ENCODE results near the gene SCFD2.

DNA sequence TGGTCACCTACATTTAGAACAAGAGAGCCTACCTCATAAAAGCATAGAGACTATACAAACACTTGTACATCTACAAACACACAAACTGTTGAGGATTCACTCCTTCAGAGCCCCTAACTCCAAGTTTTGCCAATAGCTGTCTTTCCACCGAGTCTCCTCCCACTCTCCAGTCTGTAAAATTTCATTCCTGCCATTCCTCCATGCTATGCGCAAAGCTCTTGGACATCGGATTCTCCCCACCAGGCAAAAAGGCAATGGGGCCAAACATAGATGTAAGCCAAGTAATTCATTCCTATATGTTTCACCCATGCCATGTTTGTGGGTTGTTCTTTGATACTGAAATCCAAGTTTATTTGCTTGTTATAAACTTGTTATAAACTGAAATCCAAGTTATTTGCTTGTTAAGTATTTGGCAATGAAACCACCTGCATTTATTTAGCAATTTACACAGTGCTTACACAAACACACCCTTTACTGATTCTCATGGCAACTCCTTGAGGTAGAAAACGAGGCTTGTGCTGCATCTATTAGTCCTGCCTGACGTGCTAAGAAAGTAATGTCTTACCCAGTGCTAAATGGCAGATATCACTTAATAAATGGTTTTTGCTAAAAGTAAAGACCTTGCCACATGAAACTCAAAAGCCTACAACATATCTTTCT, 91.1 kb downstream of the SCFD2 start:
- TF ChIP-seq, protein P1, sequence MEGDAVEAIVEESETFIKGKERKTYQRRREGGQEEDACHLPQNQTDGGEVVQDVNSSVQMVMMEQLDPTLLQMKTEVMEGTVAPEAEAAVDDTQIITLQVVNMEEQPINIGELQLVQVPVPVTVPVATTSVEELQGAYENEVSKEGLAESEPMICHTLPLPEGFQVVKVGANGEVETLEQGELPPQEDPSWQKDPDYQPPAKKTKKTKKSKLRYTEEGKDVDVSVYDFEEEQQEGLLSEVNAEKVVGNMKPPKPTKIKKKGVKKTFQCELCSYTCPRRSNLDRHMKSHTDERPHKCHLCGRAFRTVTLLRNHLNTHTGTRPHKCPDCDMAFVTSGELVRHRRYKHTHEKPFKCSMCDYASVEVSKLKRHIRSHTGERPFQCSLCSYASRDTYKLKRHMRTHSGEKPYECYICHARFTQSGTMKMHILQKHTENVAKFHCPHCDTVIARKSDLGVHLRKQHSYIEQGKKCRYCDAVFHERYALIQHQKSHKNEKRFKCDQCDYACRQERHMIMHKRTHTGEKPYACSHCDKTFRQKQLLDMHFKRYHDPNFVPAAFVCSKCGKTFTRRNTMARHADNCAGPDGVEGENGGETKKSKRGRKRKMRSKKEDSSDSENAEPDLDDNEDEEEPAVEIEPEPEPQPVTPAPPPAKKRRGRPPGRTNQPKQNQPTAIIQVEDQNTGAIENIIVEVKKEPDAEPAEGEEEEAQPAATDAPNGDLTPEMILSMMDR (IDR thresholded peaks at IDR 0.05 in 2 of 3, conservative IDR thresholded peaks at IDR 0.05 in 1 of 3; ENCODE audit: control insufficient read depth in 2 of 3, extremely low read depth in 1 of 3, insufficient read depth in 1 of 3, low read depth in 3 of 3, low read length in 3 of 3), result no peak
- TF ChIP-seq BMI1 (IDR thresholded peaks at IDR 0.05; ENCODE audit: borderline replicate concordance) (no peak), SRF (IDR thresholded peaks at IDR 0.05; ENCODE audit: low read depth in 2 of 2, low read length in 2 of 2) (no peak), ETV6 (conservative IDR thresholded peaks at IDR 0.05 in 1 of 2, IDR thresholded peaks at IDR 0.05 in 1 of 2; ENCODE audit: borderline replicate concordance in 1 of 2, low read depth in 1 of 2) (no peak), EP300 (IDR thresholded peaks at IDR 0.05; ENCODE audit: borderline replicate concordance in 1 of 2, control insufficient read depth in 1 of 2, low read depth in 2 of 2, low read length in 2 of 2) (no peak), POLR2AphosphoS5 (IDR thresholded peaks at IDR 0.05; ENCODE audit: low read length) (no peak), FOS (IDR thresholded peaks at IDR 0.05; ENCODE audit: borderline replicate concordance, extremely low read depth, insufficient read length) (no peak), ASH2L (IDR thresholded peaks at IDR 0.05; ENCODE audit: borderline replicate concordance, low read depth) (no peak), TCF12 (IDR thresholded peaks at IDR 0.05; ENCODE audit: low read depth, low read length) (no peak)
- TF ChIP-seq, protein P2, sequence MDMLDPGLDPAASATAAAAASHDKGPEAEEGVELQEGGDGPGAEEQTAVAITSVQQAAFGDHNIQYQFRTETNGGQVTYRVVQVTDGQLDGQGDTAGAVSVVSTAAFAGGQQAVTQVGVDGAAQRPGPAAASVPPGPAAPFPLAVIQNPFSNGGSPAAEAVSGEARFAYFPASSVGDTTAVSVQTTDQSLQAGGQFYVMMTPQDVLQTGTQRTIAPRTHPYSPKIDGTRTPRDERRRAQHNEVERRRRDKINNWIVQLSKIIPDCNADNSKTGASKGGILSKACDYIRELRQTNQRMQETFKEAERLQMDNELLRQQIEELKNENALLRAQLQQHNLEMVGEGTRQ (IDR thresholded peaks at IDR 0.05; ENCODE audit: borderline replicate concordance, low read depth, low read length), result no peak
- TF ChIP-seq, protein P3, sequence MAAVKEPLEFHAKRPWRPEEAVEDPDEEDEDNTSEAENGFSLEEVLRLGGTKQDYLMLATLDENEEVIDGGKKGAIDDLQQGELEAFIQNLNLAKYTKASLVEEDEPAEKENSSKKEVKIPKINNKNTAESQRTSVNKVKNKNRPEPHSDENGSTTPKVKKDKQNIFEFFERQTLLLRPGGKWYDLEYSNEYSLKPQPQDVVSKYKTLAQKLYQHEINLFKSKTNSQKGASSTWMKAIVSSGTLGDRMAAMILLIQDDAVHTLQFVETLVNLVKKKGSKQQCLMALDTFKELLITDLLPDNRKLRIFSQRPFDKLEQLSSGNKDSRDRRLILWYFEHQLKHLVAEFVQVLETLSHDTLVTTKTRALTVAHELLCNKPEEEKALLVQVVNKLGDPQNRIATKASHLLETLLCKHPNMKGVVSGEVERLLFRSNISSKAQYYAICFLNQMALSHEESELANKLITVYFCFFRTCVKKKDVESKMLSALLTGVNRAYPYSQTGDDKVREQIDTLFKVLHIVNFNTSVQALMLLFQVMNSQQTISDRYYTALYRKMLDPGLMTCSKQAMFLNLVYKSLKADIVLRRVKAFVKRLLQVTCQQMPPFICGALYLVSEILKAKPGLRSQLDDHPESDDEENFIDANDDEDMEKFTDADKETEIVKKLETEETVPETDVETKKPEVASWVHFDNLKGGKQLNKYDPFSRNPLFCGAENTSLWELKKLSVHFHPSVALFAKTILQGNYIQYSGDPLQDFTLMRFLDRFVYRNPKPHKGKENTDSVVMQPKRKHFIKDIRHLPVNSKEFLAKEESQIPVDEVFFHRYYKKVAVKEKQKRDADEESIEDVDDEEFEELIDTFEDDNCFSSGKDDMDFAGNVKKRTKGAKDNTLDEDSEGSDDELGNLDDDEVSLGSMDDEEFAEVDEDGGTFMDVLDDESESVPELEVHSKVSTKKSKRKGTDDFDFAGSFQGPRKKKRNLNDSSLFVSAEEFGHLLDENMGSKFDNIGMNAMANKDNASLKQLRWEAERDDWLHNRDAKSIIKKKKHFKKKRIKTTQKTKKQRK (IDR thresholded peaks at IDR 0.05; ENCODE audit: low read depth, low read length), result no peak
- TF ChIP-seq, protein P4, sequence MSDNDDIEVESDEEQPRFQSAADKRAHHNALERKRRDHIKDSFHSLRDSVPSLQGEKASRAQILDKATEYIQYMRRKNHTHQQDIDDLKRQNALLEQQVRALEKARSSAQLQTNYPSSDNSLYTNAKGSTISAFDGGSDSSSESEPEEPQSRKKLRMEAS (IDR thresholded peaks at IDR 0.05; ENCODE audit: low read depth, low read length), result no peak
